ENCODE measurements around the gene ANKIB1.

The ANKIB1 gene

GRCh38 chr7:92297736-92298135 lies 52.0 kb downstream of the ANKIB1 start:
- no peak for TF ChIP-seq CTCF (IDR thresholded peaks at IDR 0.05; ENCODE audit: low read depth, low read length)
- no peak for DNase-seq (ENCODE audit: extremely low read depth, low read depth)

GRCh38 chr7:92303761-92304160 lies 58.0 kb downstream of the ANKIB1 start:
- TF ChIP-seq CTCF (IDR thresholded peaks at IDR 0.05; ENCODE audit: low read depth, low read length), result no peak
- DNase-seq (ENCODE audit: extremely low read depth, low read depth), result no peak

GRCh38 chr7:92304406-92304893 lies 58.7 kb downstream of the ANKIB1 start:
- DNase-seq (ENCODE audit: extremely low read depth, low read depth), result no peak
- TF ChIP-seq CTCF (IDR thresholded peaks at IDR 0.05; ENCODE audit: low read depth, low read length), result no peak

- DNase-seq (ENCODE audit: extremely low read depth, low read depth), result no peak
- no peak for TF ChIP-seq CTCF (IDR thresholded peaks at IDR 0.05; ENCODE audit: low read depth, low read length)
Measured at GRCh38 chr7:92306153-92306552, 60.4 kb downstream of the ANKIB1 start.

GRCh38 chr7:92313055-92313454 lies 67.3 kb downstream of the ANKIB1 start:
- DNase-seq (ENCODE audit: extremely low read depth, low read depth), result no peak
- TF ChIP-seq CTCF (IDR thresholded peaks at IDR 0.05; ENCODE audit: low read depth, low read length), result no peak

GRCh38 chr7:92319243-92319642 lies 73.5 kb downstream of the ANKIB1 start:
- no peak for DNase-seq (ENCODE audit: extremely low read depth, low read depth)
- no peak for TF ChIP-seq CTCF (IDR thresholded peaks at IDR 0.05; ENCODE audit: low read depth, low read length)

GRCh38 chr7:92325173-92325572 lies 79.4 kb downstream of the ANKIB1 start:
- no peak for DNase-seq (ENCODE audit: extremely low read depth, low read depth)
- TF ChIP-seq CTCF (IDR thresholded peaks at IDR 0.05; ENCODE audit: low read depth, low read length), result no peak

Measured in AG09319 (cell line).